Stimulated activated CD8-positive, alpha-beta memory T cell treated with anti-CD3 and anti-CD28 coated beads, Interleukin-7, amount 100 ng/mL, for 48 hours (primary cell): ENCODE data around the gene CCDC196.
"Not testable (repeated sequence)": the region's sequence is repeated elsewhere in the genome, so short reads cannot be mapped to it uniquely, and the experiment has no call there.

Experiments used
- DNase-seq, 2 donors: peaks; one replicate each; pipeline ENCODE4 v3.0.0-alpha.2; 2020; ENCODE audit warnings: low read depth in 1 of 2; ENCODE audit errors: extremely low read depth in 1 of 2

Gene CCDC196

GRCh38 chr14:66493750-66494149, 7.6 kb downstream of the CCDC196 start:
- no peak for DNase-seq

- DNase-seq = no peak
Measured at GRCh38 chr14:66495218-66496098, 9.3 kb downstream of the CCDC196 start.

GRCh38 chr14:66496188-66496807, 10.1 kb downstream of the CCDC196 start:
- no peak for DNase-seq

GRCh38 chr14:66496911-66497310, 10.7 kb downstream of the CCDC196 start:
- DNase-seq = no peak

- no peak for DNase-seq
Measured at GRCh38 chr14:66498311-66498710, 12.1 kb downstream of the CCDC196 start.

GRCh38 chr14:66501592-66501991, 15.4 kb downstream of the CCDC196 start:
- DNase-seq = no peak

GRCh38 chr14:66502836-66503235, 16.7 kb downstream of the CCDC196 start:
- not testable (repeated sequence) for DNase-seq

GRCh38 chr14:66503532-66503931, 17.4 kb downstream of the CCDC196 start:
- DNase-seq = no peak

- DNase-seq = no peak
Measured at GRCh38 chr14:66507181-66507721, 21.1 kb downstream of the CCDC196 start.

GRCh38 chr14:66507722-66508546, 21.8 kb downstream of the CCDC196 start, which contains the start of gene GPHN:
Gene GPHN (plus strand): TSS chr14:66508147.
- DNase-seq = peak; percentile 78 to 88

GRCh38 chr14:66508547-66508845, 22.3 kb downstream of the CCDC196 start:
- DNase-seq = no peak

- peak in 1 of 2 donors; percentile 8 for DNase-seq
Measured at GRCh38 chr14:66508846-66509621, 22.9 kb downstream of the CCDC196 start.

- no peak for DNase-seq
Measured at GRCh38 chr14:66509874-66510273, 23.7 kb downstream of the CCDC196 start.

GRCh38 chr14:66511849-66512248, 25.7 kb downstream of the CCDC196 start:
- no peak for DNase-seq

GRCh38 chr14:66514213-66514612, 28.0 kb downstream of the CCDC196 start:
- no peak for DNase-seq

GRCh38 chr14:66530526-66530925, 44.4 kb downstream of the CCDC196 start:
- DNase-seq = no peak

GRCh38 chr14:66539034-66539433, 52.9 kb downstream of the CCDC196 start:
- DNase-seq = no peak

GRCh38 chr14:66540038-66540437, 53.9 kb downstream of the CCDC196 start:
- DNase-seq = no peak

- no peak for DNase-seq
Measured at GRCh38 chr14:66541627-66542026, 55.5 kb downstream of the CCDC196 start.

- DNase-seq = no peak
Measured at GRCh38 chr14:66543996-66544395, 57.8 kb downstream of the CCDC196 start.
